ENCODE data around the gene PROCR.

- TF ChIP-seq CTCF (IDR thresholded peaks at IDR 0.05; ENCODE audit: low read depth, low read length, poor library complexity, severe bottlenecking) (no peak), EZH2phosphoT487 (IDR thresholded peaks at IDR 0.05; ENCODE audit: borderline replicate concordance, low read length) (no peak)
Observed at GRCh38 chr20:35176132-35176531, 4.3 kb downstream of the PROCR start.
